HG03439 (cell line): ENCODE measurements around the gene SLC13A3.

ENCODE experiments used
- ATAC-seq: cut with Tn5 transposase; IDR thresholded peaks from one replicate; pipeline ENCODE4 v1.9.1; 2021; ENCODE audit warnings: mild to moderate bottlenecking, moderate library complexity; ENCODE audit not compliant: unreplicated experiment

Gene SLC13A3

DNA sequence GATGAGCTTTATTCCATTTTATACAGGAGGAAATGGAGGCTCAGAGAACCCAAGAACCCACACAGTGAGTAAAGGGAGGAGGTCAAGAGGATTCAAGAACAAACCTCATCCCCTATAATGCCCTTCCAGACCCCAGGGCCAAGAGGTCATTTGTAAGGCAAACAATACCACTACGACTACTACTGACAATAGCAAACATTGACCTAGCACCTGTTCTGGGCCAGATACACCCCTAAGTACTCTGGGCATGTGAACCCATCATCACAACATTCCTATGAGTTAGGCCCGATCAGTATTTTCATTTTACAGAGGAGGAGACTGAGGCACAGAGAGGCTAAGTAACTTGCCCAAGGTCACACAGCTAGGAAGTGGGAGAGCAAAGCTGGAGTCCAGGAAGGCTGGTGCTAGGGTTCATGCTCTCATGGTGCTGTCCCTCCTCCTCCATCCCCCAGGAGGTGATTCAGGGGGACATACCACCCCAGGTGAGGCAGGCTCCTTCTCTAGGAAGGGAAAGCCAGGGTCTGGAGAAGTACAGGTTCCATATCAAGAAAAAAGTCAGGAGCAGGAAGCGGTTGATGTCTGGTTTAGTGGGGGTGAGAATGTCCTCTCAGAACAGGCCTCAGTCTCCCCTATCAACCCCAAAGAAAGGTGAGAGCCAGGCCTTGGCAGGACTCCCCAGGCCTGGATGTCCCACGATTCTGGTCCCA, 13.7 kb downstream of the SLC13A3 start:
- ATAC-seq: no peak

DNA sequence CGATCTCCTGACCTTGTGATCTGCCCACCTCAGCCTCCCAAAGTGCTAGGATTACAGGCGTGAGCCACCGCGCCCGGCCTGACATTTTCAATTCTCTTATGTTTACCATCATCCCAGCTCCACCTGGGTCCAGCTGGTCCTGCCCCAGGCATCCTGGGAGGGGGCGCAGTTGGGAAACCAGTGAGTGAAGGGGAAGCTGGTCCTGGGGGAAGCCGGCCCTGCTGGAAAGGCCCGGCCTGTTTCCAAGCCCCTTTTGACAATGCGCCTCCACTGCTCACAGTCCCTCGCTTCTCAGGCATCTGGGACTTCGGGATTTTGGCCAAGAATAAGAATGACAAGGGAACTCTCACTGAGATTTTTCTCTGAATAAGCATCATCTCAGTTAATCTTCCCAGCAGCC, 14.2 kb downstream of the SLC13A3 start:
- no peak for ATAC-seq

DNA sequence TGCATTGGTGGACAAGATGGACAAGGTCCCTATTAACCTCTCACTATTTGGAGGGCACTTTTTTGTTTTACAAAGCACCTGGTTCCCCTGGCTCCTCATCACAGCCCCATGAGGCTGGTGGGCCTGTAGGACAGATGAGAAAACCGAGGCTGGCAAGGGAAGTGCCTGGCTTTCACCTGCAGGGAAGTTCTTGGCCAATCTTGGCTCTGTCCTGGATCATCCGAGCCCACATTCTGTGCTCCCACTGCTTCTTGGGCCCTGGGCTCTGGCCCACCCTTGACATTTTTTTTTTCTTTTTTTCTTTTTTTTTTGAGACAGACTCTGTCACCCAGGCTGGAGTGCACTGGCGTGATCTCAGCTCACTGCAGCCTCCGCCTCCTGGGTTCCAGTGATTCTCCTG, 14.7 kb downstream of the SLC13A3 start:
- ATAC-seq: no peak

DNA sequence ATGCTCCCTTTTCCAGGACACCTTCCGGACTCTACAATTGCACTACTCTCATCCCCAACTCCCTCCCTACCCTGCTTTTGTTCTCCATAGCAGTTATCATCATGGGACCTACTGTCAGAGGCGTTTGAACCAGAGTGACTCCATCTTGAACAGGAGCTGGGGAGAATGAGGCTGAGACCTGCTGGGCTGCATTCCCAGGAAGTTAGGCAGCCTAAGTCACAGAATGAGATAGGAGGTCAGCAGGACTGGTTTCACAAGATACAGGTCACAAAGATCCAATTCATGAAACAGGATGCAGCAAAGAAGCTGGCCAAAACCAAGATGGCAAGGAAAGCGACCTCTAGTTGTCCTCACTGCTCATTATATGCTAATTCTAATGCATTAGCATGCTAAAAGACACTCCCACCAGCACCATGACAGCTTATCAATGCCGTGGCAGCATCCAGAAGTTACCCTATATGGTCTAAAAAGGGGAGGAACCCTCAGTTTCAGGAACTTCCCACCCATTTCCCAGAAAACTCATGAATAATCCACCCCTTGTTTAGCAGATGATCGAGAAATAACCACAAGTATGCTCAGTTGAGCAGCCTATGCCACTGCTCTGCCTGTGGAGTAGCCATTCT, 15.6 kb downstream of the SLC13A3 start:
- ATAC-seq: no peak

DNA sequence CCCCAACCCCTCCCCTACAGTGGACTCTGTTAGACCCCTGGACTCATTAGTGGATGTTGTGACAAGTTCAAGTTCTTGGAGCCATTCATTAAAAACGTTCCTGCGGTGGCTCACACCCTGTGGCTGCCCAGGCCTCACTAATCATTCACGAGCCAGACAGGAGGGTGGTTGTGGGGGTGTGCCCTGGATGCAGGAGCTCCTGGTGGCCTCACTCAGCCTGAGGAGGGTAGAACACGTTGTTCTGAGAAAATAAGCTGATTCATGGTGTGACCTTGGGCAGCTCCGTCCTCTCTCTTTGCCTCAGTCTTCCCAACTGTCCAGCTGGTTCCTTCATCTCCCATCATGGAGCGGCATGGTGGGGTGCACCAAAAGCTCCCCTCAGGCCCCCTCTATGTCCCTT, 16.7 kb downstream of the SLC13A3 start:
- ATAC-seq: no peak

DNA sequence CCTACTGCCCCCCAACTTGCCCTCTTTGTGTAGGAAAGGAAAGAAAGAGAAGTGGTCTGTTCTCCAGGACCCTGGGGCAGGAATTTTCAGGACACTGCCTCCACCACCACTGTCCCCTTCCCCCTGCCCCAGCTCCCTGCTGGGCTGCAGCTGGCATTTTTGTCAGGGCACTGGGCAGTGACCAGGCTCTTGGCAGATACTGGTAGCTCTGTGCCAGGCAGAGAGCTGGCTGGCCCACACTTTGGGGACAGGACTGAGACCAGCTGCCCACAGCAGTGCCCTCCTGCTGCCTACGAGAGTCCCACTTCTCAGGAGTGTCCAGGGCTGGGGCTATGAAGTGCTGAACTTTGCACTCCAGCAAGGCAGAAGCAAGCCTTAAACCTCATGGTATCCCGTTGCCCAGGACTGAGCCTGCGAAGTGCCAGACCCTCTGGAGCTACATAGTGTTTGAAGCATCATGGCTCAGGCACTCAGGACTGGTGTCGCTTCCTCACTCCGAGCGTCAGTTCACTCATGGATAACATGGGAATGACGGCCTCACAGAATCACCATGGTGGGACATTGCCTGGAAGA, 19.3 kb downstream of the SLC13A3 start:
- ATAC-seq: no peak

DNA sequence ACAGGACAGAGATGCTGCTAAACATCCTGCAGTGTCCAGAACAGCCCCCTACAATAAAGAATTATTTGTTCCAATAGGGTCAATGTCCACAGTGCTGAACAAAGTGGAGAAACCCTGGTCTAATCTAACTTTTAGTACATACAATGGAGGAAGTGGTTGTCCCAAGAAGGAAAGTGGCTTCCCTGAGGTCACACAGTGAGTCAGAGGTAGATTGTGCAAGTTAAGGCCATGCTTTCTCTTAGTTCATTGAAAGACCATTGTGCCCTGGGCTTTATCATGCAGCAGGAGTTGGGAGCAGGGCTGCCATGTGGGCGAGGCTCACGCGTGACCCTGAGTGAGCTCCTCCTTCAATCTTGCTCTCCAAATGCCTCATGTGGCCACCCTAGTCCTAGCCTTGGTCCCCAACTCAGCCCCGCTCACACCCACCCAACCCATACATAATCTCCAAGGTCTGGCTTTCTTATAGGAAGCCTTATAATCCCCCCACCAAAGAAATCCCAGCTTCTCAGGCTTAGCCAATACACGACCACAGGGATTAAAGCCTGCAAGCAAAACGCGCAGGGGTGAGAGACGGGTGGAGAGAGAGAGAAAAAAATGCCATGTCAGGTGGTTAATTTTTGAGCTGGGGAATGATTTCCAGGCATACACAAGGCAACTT, 19.9 kb downstream of the SLC13A3 start:
- ATAC-seq: no peak

DNA sequence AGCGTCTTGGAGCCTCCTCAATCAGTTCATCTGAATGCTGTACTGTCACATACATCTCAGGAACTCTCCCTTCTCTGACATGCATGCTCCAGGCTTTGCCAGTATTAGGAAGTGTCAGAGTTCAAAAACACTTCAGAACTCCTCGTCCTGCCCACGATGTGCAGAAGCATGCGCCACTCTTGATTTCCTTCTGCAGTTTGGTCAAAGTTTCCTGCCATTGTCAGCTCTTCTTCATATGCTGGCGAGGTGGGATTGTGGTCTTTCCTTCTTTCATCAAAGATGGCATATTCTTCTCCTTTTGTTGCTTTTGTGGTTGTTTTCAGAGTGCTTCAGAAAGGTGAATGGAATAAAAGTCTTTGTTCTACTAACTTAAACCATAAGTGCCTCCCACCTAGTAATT, 21.0 kb downstream of the SLC13A3 start:
- no peak for ATAC-seq

DNA sequence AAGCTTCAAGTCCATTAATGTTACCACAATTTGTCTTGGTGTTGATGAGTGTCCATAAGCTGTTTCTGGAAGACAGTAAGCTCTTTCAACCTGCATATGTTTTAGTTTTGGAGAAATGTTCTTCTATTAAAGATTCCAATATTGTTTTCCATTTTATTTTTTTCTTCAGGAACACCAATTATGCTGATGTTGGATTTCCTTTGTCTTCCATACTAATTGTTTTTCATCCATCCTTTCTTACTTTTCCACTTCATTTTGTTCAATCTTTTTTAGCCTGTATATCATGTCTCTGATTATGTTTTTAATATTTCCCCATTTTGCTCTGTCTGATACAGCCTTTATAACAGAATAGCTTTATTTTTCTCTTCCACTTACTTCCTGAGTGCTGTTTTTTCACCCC, 21.9 kb downstream of the SLC13A3 start:
- ATAC-seq: no peak

DNA sequence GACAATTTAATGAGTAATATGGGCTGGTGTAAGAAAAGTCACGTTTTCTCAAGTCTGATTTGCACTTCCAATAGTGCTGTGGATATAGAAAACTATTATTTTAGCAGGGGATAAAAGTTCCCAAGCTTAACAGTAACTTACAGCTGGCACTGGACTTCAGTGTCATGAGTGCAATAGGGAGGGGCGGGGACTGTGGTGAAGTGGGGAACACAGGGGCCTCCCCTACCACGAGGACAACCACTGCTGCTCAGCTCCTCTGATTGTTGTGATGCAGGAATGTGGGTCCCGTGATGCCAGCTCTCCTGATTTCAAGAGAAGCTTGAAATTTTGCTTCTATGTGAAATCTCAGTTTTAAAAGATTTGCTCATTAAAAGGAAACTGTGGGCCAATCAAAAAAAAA, 24.0 kb downstream of the SLC13A3 start:
- ATAC-seq: no peak

DNA sequence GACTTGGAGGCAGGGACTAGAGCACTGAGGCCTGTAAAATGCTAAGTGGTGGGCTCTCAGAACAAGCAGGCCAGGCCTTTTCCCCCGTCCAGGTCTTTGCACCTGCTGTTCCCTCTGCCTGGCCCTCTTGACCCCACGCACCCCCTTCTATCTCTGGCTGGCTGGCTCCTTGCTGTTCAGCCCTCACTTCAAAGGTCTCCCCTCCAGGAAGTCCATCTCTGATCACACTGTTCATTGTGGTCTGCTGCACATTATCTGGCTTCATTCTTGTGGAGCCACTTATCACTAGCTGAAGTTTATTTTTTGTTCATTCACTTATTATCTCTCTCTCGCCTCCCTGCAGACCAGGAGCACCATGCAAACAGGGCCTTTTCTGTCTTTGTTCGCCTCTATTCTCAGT, 24.5 kb downstream of the SLC13A3 start:
- ATAC-seq: no peak

DNA sequence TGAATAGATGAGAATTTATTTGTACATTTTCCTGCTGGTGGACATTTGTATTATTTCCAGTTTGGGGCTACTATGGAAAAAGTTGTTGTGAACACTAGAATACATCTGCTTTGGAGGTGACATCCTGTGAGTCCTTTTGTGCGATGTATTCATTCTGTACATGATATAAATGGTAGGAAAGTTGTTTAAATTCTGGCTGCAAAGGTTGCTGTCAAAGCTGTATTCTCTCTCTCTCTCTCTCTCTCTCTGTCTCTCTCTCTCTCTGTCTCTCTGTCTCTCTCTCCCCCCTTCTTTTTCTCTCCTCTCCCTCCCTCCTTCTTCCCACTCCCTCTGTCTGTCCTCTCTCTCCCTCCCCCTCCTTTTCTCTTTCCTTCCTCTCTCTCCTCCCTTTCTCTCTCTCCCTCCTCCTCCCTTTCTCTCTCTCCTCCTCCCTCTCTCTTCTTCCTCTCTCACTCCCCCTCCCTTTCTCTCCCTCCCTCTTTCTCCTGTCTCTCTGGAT, 25.3 kb downstream of the SLC13A3 start:
- no peak for ATAC-seq

DNA sequence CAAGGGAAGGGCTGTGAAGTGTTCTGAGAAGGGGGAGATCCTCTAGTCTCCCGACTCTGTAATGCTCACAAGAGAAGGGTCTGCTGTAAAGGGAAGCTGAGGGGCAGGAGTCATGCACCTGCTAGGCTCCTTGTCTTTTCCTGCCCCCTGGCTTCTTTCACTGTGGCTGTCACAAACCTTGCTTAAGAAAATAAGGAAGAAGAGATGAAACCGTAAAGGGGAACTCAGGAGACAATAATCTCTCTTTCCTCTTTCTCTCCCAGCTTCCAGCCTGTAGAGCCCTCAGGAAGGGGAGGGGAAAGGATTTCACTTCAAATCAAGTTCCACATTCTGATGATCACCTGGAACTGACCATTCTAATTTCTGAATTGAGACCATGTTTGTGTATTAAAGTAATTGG, 26.3 kb downstream of the SLC13A3 start:
- no peak for ATAC-seq

DNA sequence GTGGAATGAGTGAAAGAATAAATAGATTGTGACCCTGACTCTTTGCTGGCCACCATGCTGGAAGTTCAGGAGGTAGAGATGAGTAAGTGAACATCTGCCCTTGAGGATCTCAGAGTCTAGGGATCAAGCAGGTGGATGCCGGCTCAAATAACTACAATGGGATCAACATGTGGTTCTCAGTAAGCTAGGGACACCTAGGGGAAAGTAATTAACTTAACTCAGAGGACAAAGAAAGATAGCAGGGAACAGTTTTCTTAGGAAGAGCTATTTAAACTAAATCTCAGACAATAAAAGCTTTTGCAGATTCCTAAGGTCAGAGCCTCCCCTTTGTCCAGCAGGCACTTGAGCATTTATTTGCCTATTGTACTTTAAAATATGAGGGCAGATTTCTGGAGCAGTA, 29.1 kb downstream of the SLC13A3 start:
- no peak for ATAC-seq

DNA sequence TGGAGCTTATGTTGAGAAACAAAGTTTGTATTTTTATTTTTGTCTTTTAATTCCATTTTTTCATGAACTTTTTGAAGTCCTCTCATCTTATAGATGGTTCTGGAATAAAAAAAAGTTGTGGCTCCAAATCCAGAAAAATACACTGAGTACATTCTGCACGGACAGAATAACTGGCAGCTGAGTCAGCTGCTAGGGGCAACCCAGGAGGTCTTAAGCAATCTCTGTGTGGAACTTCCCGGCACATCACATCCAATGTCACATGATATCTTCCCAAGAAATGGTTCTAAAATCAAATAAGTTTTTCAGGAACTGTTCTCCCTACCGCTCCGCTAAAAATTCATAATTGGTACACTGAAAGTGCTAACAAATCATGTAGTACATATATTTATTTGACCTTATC, 29.8 kb downstream of the SLC13A3 start:
- no peak for ATAC-seq

DNA sequence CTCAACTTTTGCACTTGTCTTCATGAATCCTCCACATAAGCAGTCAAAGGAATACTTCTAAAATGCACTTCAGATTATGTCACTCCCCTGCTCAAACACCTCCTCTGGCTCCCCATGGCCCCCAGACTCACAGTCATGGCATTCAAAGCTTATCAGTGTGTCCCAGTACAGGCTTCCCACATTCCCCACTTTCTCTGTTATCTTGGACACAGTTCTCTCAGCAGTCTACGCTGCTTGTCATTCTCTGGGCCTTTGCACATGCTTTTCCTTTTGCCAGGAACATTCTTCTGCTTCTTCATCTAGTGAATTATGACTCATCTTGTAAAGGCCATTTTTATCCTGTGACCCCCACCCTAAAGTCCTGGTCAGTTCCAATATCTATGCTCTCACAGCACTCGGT, 31.8 kb downstream of the SLC13A3 start:
- no peak for ATAC-seq

DNA sequence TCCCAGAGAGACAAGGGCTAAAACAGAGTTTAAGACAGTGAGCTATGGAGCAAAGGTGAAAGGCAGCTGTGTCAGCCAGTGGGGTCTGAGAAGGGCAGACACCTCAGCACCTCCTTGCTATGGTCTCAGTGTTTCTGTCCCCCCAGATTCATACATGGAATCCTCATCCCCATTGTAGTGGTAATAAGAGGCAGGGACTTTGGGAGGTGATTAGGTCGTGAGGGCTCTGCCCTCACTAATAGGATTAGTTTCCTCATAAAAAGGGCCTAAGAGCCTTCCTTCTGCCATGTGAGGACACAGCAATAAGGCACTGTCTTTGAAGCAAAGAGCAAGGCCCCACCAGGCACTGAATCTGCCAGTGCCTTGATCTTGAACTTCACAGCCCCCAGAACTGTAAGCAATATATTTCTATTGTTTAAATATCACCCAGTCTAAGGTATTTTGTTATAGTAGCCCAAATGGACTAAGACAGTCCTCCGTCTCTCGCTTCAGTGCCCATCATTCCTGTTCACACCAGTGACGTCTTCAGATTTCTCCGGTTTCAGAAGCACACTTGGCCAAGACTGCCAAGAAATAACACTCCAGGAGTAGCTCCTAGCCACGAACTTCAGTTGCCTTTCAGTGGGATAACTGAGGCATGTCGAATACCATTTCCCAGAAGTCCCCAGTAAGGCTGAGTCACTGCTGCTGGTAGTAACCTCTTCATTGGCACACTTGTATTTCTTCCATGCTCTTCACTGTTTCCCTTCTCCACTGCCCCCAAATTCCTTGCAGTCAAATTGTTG, 32.8 kb downstream of the SLC13A3 start:
- no peak for ATAC-seq

DNA sequence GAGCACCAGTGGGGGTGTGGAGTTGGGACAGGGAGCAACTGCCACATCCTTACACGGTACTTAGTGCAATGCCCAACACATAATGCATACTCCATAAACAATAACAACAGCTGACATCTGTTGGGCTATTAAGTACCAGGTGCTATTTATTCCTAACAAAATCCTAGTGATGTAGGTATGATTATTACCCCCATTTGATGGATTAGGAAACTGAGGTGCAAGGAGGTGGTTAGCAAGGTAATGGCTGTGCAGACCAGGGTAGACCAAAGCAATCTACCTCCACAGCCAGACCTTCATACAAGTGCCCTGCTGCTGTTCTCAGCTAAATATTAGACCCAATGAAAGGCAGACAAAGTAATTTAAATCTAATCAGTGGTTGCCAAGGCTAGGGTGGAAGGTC, 36.8 kb downstream of the SLC13A3 start:
- ATAC-seq: no peak

DNA sequence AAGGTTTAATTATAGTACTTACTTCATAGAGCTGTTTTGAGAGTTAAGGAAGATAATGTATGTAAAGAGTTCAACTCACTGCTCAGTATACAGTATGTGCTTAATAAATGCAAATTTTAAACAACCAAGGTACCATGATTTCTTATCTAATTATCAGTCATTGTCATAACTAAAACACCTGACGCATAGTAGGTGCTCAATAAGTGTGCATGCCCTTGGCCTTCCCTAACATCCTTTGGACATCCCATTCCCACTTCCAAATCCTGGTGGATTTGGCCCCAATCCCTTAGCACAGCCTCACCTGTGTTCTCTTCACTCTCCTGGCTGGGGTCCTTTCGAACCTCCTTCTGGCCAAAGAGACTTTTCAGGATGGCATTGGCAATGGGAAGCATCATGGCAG, 41.1 kb downstream of the SLC13A3 start:
- ATAC-seq: no peak

DNA sequence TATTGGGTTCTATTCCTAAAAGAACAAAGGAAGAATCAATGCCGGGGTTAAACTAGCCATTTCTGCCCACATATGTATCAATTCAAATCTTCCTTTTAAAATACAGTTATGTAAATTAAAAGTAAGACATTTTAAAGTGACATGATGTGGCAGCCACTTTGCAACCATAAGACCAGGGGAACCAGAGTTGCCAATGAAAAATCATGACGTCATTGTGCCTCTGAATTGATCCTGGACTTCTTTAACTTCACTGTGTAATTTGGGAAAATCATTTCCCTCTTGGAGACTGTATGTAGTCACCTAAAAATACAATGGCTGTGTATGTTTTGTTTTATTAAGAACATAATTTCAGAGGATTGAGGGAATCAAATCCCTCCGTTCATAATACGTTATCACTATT, 42.2 kb downstream of the SLC13A3 start:
- no peak for ATAC-seq

DNA sequence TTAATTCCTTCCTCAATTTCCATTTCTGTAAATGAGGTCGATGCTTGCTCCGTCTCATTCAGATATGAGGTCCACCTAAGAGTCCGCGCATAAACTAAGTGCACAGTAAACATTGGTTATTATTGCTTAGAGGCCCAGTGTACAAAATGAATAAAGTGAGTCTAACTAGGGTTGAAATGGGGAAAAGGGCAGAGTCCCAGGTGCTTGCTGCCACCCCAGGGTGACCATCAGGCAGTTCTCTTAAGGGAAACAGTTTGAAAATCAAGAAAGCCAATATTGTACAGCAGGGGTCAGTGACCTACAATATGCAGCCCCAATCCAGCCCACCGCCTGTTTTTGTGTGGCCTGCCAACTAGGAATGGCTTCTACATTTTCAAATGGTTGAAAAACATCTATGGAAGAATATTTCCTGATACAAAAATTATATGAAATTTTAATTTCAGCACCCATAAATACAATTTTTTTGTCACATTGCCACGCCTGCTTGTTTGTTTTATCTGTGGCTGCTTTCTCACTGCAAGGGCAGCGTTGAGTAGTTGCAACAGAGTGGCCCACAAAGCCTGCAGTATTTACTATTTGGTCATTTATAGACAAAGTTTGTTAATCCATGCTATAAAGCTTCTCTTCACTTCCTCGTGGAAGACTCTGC, 43.3 kb downstream of the SLC13A3 start:
- ATAC-seq: no peak
